ENCODE results near the gene AP3S2. TPM values are rescaled to one million over a fixed set of nuclear protein-coding genes. Genes with fewer than 3 reads are reported as not detected.

Gene AP3S2
- total and polyA plus RNA-seq, 4 donors = 8.4 to 73.5 (median 25.9) TPM

GRCh38 chr15:89828281-89829145, 65.3 kb downstream of the AP3S2 start:
- H3K9me3 ChIP-seq (ENCODE audit: control insufficient read depth in 4 of 4, low read length in 3 of 4) = no peaks in the 10 kb centered on the region
- H3K27me3 ChIP-seq (ENCODE audit: control insufficient read depth in 4 of 4, insufficient read depth in 4 of 4, low read length in 3 of 4) = no peaks in the 10 kb centered on the region
- no peak overlapping the region for H3K4me3 ChIP-seq (ENCODE audit: low read depth in 1 of 3, low read length in 3 of 3)
- H3K9ac ChIP-seq (ENCODE audit: low read depth in 1 of 2, low read length in 2 of 2) = no peak overlapping the region
- peaks cover 0 to 9% (median 5%) of the 10 kb centered on the region in 4 donors for H3K36me3 ChIP-seq (ENCODE audit: control insufficient read depth in 4 of 4, insufficient read depth in 3 of 4, low read depth in 1 of 4, low read length in 3 of 4)
- TF ChIP-seq MAX (IDR thresholded peaks at IDR 0.05) (peak; percentile 92), HNF4G (IDR thresholded peaks at IDR 0.05) (peak; percentile 99), SP1 (IDR thresholded peaks at IDR 0.05) (peak; percentile 99), TAF1 (conservative IDR thresholded peaks at IDR 0.05) (peak; percentile 49), EGR1 (IDR thresholded peaks at IDR 0.05; ENCODE audit: low read depth in 2 of 2) (peak in 1 of 2 donors; percentile 56), ZBTB33 (IDR thresholded peaks at IDR 0.05) (peak; percentile 94), YY1 (IDR thresholded peaks at IDR 0.05) (peak; percentile 83), FOXA1 (IDR thresholded peaks at IDR 0.05) (peak; percentile 89), JUND (IDR thresholded peaks at IDR 0.05) (peak; percentile 62 to 95), GABPA (IDR thresholded peaks at IDR 0.05 in 1 of 2, conservative IDR thresholded peaks at IDR 0.05 in 1 of 2) (peak in 1 of 2 donors; percentile 73), REST (IDR thresholded peaks at IDR 0.05) (peak; percentile 78), FOXA2 (IDR thresholded peaks at IDR 0.05) (peak; percentile 72), ATF3 (IDR thresholded peaks at IDR 0.05) (peak; percentile 33), CTCF (IDR thresholded peaks at IDR 0.05; ENCODE audit: low read depth, low read length, missing input control) (no peak), HNF4A (conservative IDR thresholded peaks at IDR 0.05) (peak; percentile 99 to 100), RAD21 (IDR thresholded peaks at IDR 0.05) (peak; percentile 65 to 71), RXRA (IDR thresholded peaks at IDR 0.05) (peak; percentile 100), NR2F2 (IDR thresholded peaks at IDR 0.05) (peak; percentile 100)
- peaks cover 15 to 38% (median 29%) of the 10 kb centered on the region in 4 donors for H3K4me1 ChIP-seq (ENCODE audit: control insufficient read depth in 4 of 4, insufficient read depth in 4 of 4, low read length in 3 of 4)
- 31% methylated on average over 17 of the region's 17 CpGs for WGBS
- DNase-seq (ENCODE audit: low spot score) = no peak
- H3K27ac ChIP-seq (ENCODE audit: low read depth in 1 of 2, low read length in 2 of 2) = peak overlapping the region; percentile 28
